GM12892 (cell line): Measurements from ENCODE around the gene LRRC39.
A peak's percentile ranks its signal among the peaks of the same experiment; 100 is the strongest.

Source experiments
- DNase-seq: peaks from one replicate; pipeline ENCODE4 v3.0.0; 2011; ENCODE audit not compliant: insufficient read length
- FAIRE-seq: peaks from 2 replicates; lab custom pipeline; 2011; peaks lifted over from hg19 to GRCh38; lab: Jason Lieb, UNC
- POLR2A ChIP-seq: IDR thresholded peaks from 2 replicates; pipeline ENCODE4 v1.6.1; 2011; ENCODE audit warnings: low read depth, low read length, control low read depth
- POLR2AphosphoS5 ChIP-seq: IDR thresholded peaks from 2 replicates; pipeline ENCODE4 v1.6.1; 2011; ENCODE audit warnings: low read depth, low read length, control low read depth
- TAF1 ChIP-seq: IDR thresholded peaks from 2 replicates; pipeline ENCODE4 v1.6.1; 2011; ENCODE audit warnings: low read depth, mild to moderate bottlenecking, control low read depth, low read length, borderline replicate concordance

Gene LRRC39

DNA sequence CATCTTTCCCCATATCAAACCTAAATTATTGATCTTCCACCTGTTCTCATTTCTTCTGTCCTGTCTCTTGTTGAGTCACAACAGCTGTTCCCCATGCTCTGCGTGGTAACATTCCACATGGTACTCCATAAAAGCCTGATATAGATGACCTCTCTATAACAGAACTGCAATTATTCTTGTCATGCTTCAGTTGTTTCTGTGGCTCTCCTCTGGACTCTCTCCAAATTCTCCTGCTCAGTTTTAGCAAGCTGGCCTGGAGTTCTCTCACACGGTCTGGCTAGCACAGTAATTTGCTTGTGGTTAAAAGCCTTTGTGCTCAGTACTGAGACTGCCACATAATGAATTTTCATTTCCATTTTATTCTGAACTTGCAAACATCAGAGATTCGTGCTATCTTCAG is 10.6 kb upstream of the LRRC39 start:
- DNase-seq (no peak), FAIRE-seq (peak; percentile 46)
- TF ChIP-seq POLR2A (no peak), TAF1 (no peak), POLR2AphosphoS5 (no peak)

DNA sequence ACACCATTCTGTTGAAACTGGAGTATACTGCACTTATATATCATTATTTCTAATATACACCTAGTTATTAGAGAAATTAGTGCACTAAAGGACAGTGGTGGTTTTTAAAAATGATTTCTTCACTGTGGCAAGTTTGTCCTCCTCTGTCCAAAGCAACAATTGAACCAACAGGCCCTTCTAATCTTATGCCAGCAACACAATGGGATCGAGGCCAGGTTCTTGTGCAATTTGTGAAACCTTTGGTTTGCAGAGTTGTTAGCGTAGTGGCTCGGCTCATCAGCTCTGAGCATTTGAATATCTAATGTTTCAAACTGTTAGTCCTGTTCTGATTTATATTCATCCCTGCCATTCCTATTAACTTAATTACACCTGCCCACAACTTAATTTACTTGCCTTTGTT is 9.9 kb upstream of the LRRC39 start:
- FAIRE-seq (no peak), DNase-seq (no peak)
- TF ChIP-seq TAF1 = no peak
- no peak for TF ChIP-seq POLR2A
- TF ChIP-seq POLR2AphosphoS5 = no peak

DNA sequence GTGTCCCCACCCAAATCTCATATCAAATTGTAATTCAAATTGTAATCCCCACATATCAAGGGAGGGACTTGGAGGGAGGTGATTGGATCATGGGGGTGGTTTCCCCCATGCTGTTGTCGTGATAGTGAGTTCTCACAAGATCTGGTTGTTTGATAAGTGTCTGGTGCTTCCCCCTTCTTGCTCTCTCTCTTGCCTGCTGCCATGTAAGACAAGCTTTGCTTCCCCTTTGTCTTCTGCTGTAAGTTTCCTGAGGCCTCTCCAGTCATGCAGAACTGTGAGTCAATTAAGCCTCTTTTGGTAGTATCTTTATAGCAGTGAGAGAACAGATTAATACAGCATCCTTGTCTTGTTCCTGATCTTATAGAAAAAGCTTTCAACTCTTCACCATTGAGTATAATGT is 6.5 kb upstream of the LRRC39 start:
- no peak for DNase-seq
- FAIRE-seq = peak; percentile 24
- no peak for TF ChIP-seq POLR2AphosphoS5
- no peak for TF ChIP-seq TAF1
- no peak for TF ChIP-seq POLR2A

DNA sequence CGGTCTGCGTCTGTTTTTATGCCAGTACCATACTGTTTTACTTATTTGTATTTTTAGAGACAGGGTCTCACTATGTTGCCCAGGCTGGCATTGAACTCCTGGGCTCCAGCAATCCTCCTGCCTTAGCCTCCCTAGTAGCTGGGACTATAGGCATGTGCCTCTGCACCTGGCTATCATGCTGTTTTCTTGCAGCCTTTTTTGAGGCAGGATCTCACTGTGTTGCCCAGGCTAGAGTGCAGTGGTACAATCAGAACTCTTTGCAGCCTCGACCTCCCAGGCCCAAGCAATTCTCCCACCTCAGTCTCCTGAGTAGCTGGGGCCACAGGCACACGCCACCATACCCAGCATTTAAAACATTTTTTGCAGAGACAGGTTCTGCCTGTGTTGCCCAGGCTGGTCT is 5.3 kb upstream of the LRRC39 start:
- no peak for TF ChIP-seq TAF1
- no peak for FAIRE-seq

DNA sequence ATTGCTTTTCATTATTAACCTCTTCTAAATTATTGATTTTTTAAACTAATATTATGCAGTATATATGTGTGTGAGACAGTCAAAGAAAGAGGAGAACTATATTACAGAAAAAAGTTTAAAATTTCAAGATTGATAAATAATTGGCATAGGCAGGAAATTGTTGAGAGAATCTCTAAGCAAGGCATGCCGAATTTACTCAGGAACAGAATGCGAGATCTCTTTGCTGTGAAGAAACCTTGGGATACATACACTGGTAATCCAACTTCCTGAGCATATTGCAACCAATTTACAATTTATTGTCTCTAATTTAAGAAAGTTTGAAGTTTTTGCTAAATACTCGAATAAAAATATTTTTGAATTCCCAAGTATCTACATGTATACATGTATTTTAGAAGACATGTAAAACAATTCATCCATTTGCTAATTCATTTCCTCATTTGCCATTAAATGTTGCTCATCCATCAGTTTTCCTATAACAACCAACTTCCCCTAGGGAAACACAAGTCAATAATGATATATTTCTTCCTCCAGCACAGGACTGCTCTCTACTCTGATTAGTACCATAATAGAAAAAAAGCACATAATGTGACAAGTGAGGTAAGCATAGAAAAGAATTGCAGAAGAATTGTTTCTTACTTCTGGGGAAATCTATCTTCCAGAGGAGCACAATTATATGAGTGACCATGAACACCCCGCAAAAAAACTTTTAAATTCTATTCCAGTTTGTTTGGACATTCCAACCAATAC is 588 bp downstream of the LRRC39 start:
- DNase-seq = no peak
- no peak for FAIRE-seq
- TF ChIP-seq TAF1 (no peak), POLR2A (no peak), POLR2AphosphoS5 (no peak)

More for the DNA sequence above, 5.3 kb upstream of the LRRC39 start:
- DNase-seq = no peak

DNA sequence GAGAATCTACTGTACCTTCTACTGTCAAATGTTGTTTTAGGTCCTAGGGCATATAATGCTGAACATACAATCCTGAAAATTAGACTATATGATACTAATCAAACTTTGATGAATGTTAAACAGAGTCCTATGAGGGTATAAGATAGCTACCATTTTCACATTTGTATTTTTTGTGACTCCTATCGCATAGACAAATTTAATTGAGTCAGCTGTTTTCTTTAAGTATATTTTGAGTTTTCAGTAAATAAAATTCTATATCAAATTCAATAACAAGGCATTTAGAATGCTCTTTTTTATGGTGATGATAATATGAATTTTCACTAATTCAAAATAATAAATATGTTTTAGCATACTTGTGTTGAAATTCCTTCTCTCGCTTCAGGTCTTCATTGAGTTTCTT is 10.0 kb downstream of the LRRC39 start:
- no peak for FAIRE-seq
- TF ChIP-seq POLR2AphosphoS5 (no peak), POLR2A (no peak), TAF1 (no peak)
- no peak for DNase-seq

DNA sequence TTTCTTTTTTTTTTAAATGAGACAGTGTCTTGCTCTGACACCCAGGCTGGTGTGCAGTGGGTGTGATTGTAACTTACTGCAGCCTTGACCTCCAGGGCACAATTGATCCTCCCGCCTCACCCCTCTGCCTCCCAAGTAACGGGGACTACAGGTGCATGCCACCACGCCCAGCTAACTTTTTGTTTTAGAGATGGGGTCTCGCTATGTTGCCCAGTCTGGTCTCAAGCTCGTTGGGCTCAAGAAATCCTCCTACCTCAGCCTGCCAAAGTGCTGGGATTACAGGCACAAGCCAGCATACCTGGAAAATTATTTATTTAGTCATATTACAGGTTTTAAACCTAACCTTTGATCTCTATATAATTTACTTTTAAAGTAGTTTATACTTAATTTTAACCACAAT is 13.4 kb downstream of the LRRC39 start:
- FAIRE-seq (no peak), DNase-seq (no peak)
- TF ChIP-seq POLR2A (no peak), POLR2AphosphoS5 (no peak), TAF1 (no peak)

DNA sequence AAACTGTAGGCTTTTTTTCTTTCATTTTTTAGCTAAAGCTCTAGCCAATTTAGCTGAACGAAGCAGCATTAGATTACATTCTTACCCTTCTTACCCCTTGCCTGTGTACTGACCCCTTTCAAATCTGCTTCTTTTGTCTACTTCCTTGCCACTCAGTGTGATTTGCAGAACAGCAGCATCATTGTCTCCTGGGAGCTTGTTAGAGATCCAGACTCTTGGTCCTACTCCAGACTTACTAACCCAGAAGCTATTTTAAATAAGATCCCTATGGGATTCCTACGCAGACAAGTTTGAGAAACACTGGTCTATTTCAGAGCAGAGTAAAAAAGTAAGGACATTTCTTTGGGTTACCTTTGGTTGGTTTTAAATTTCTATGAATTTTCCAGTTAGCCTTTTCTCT is 13.8 kb downstream of the LRRC39 start:
- DNase-seq = no peak

DNA sequence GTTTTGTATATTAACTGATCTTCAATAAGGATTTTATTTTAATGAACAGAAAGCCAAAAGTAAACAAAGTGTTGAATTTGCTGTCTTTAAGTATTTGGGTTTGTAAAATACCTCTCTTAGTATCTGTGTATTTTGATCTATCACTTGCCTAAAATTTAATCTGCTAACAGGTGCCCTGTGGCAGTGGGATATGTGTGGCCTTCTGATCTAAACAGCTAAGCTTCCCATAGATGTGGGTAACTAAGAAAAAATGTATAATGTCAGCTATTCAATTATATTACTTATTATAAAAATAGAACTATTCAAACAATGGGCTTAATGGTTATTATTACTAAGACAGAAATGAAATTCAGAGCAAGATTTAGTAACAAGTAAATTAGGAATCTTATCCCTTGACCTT is 15.2 kb downstream of the LRRC39 start:
- FAIRE-seq = no peak
- no peak for TF ChIP-seq TAF1
- TF ChIP-seq POLR2A = no peak
- no peak for TF ChIP-seq POLR2AphosphoS5
- no peak for DNase-seq

More for the DNA sequence above, 13.8 kb downstream of the LRRC39 start:
- no peak for FAIRE-seq
- TF ChIP-seq POLR2A = no peak
- no peak for TF ChIP-seq POLR2AphosphoS5
- TF ChIP-seq TAF1 = no peak

DNA sequence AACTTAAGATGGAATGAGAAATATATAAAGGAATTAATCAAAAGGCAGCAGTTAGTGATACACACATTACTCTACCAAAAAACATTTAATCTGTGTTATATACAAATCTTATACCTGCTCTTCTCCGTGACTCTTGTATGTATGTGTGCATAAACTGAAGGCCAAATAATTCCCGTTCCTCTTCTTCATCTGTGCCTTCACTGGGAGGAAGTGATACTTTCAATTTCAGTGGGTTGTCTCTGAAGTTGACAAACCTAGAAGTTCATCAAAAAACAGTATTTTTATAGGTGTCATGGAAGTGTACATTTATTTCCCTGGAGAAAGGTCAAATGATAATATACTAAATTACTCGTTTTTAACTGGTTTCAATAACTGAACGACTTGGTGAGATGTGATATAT is 25.8 kb downstream of the LRRC39 start:
- peak; percentile 24 for FAIRE-seq
- no peak for DNase-seq
- TF ChIP-seq POLR2A (no peak), TAF1 (no peak), POLR2AphosphoS5 (no peak)

DNA sequence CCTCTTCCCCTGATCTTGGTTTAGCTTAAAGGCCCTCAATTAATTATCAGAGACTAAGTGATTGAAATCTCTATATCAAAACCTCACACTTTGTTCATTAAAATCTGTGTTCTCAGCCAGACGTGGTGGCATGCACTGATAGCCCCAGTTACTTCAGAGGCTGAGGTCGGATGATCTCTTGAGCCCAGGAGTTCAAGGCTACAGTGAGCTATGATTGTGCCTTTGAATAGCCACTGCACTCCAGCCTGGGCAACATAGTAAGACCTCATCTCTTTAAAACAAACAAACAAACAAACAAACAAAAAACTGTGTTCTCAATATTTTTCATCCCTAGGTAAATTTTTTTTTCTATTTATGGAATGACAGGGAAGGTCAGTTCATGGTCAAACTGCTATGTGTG is 26.4 kb downstream of the LRRC39 start:
- DNase-seq (no peak), FAIRE-seq (peak; percentile 27)
- TF ChIP-seq POLR2AphosphoS5 = no peak
- TF ChIP-seq TAF1 = no peak
- TF ChIP-seq POLR2A = no peak

DNA sequence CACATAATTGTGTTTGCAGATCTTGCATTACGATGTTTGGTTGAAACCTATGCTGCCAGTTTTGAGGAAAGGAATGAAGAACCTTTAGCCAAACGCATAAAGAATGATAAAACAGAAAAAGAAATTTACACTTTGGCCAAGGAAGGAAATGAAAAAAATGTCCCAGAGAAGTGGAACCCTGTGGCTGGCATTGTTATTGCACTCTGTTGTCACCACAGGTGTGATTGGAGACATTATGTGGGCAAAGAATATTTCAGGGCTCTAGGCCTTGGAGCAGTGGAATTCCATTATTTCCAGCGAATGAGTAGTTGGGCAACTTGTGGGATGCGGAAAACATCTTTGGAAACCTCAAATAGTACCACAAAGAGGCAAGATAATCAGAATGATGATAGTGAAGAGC is 30.2 kb downstream of the LRRC39 start:
- FAIRE-seq (no peak), DNase-seq (no peak)

DNA sequence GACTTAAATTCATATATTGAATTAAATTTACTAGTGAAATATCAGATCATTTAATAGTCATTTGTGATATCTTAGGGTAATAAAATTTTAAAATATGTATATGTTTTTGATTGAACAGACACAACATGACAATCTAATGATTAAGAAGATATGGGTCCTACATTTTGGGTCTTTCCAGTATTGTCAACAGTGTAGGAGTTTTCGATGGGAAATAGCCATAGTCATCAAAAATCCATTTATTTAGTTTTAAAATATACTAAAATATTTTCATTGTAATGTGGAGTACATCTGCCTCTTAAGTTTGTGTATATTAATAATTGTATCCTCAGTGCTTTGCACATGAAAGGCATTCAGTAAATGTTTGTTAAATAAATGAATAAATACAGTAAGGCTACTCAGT is 31.1 kb downstream of the LRRC39 start:
- no peak for DNase-seq
- FAIRE-seq = no peak
- TF ChIP-seq POLR2AphosphoS5 = no peak
- TF ChIP-seq POLR2A = no peak
- TF ChIP-seq TAF1 = no peak

More for the DNA sequence above, 30.2 kb downstream of the LRRC39 start:
- TF ChIP-seq TAF1 (no peak), POLR2AphosphoS5 (no peak), POLR2A (no peak)

DNA sequence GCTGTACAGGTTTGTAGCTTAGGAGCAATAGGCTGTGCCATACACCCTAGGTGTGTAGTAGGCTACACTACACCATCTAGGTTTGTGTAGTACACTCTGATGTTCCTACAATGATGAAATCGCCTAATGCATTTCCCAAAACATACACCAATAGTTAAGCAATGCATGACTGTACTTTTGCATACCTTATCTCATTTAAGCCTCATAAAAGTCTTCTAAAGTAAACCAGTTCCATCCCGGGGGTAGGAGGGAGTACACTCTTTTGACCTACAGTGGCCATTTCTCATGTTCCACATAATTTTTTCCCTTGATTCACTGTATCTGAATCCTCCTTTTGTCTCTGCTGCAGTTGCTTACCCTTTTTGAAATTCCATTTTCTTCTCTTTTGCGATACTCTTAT is 32.9 kb downstream of the LRRC39 start:
- FAIRE-seq (no peak), DNase-seq (no peak)
- no peak for TF ChIP-seq POLR2AphosphoS5
- TF ChIP-seq TAF1 = no peak
- TF ChIP-seq POLR2A = no peak
